ENCODE data around the gene COL1A1.

COL1A1 gene

DNA sequence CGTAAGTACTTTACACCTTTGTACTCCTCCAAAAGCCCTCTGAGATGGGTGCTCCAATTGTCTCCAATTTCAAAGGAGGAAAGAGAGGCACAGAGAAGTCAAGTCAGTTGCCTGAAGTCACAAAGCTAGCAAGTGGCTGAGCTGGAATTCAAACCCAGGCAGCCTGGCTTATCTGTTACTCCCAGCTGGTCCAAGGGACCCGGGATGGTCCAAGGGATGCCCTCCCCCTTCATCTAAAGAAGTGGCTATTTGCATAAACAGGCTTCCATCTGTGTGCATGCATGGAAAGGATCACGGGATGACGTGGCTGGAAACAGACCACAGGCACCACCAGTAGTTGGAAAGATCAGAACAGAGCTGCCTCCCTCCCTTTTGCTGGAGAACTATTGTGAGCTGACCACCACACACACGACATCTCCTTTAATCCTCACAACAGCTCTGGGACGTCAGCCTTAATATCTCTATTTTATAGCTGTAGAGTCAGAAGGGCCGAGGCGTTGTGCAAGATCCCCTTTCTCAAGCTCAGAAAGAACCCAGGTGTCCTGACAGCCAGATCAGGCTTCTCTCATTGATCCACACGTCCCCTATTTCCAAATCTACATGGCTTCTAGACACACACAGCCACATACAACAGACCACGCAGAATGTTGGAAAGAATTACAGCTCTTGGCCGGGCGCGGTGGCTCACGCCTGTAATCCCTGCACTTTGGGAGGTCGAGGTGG lies 10.9 kb upstream of the COL1A1 start:
- Histone ChIP-seq H3K27me3 (ENCODE audit: low read depth, low read length) (no peaks in the 10 kb centered on the region), H3K4me3 (ENCODE audit: low read depth in 1 of 2, low read length in 2 of 2) (no peak overlapping the region), H3K9me3 (ENCODE audit: control insufficient read depth in 1 of 2, low read length in 2 of 2) (no peaks in the 10 kb centered on the region), H3K4me1 (ENCODE audit: control insufficient read depth in 1 of 2, insufficient read depth in 2 of 2, low read length in 2 of 2) (peaks cover 11 to 44% of the 10 kb centered on the region in 2 donors), H3K27ac (ENCODE audit: low read length) (no peak overlapping the region), H3K36me3 (ENCODE audit: control insufficient read depth in 1 of 2, insufficient read depth in 2 of 2, low read length in 2 of 2) (peaks cover 0 to 7% of the 10 kb centered on the region in 2 donors)

DNA sequence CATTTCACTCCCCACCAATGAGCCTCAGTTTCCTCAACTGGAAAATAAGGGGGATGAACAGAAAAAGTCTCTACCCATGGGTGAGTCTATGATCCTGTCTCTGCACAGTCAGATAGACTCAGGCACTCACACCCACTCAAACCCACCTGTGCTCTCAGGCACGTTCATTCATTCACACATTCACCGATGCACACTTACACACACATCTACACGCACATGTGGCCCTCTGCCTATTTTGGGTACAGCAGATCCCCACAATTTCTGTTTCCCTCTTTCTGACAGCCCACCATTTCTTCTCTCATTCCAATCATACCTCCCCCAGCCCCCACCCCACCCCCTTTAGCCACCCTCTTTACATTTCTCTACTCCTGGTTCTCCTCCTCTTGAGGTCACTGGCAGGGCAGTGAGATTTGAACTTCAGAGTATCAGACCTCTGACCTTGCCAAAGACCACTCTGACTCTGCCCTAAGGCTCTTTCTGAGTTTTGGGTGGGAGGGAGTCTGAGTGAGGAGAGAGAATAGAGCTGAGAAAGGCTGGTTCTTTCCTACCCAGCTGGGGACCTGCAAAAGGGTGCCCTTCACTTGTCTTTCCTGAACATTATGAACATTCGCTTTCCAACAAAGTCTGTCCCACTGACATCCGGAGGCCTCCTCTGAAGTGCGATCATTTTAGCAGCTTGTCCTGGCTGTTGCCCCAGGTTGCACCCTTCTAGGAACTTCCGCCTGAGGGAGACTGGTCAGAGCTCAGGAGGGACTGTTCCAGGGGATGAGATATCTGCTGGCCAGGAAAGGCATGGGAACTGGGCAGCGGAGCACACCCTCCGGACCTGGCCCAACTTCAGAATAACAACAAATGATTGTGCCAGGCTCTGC lies 10.1 kb upstream of the COL1A1 start:
- Histone ChIP-seq H3K4me1 (ENCODE audit: control insufficient read depth in 1 of 2, insufficient read depth in 2 of 2, low read length in 2 of 2) (peaks cover 11 to 49% of the 10 kb centered on the region in 2 donors), H3K27me3 (ENCODE audit: low read depth, low read length) (no peaks in the 10 kb centered on the region), H3K9me3 (ENCODE audit: control insufficient read depth in 1 of 2, low read length in 2 of 2) (no peaks in the 10 kb centered on the region), H3K36me3 (ENCODE audit: control insufficient read depth in 1 of 2, insufficient read depth in 2 of 2, low read length in 2 of 2) (peaks cover 0 to 7% of the 10 kb centered on the region in 2 donors), H3K4me3 (ENCODE audit: low read depth in 1 of 2, low read length in 2 of 2) (peak overlapping the region in 1 of 2 donors; percentile 26), H3K27ac (ENCODE audit: low read length) (peak overlapping the region; percentile 95)

DNA sequence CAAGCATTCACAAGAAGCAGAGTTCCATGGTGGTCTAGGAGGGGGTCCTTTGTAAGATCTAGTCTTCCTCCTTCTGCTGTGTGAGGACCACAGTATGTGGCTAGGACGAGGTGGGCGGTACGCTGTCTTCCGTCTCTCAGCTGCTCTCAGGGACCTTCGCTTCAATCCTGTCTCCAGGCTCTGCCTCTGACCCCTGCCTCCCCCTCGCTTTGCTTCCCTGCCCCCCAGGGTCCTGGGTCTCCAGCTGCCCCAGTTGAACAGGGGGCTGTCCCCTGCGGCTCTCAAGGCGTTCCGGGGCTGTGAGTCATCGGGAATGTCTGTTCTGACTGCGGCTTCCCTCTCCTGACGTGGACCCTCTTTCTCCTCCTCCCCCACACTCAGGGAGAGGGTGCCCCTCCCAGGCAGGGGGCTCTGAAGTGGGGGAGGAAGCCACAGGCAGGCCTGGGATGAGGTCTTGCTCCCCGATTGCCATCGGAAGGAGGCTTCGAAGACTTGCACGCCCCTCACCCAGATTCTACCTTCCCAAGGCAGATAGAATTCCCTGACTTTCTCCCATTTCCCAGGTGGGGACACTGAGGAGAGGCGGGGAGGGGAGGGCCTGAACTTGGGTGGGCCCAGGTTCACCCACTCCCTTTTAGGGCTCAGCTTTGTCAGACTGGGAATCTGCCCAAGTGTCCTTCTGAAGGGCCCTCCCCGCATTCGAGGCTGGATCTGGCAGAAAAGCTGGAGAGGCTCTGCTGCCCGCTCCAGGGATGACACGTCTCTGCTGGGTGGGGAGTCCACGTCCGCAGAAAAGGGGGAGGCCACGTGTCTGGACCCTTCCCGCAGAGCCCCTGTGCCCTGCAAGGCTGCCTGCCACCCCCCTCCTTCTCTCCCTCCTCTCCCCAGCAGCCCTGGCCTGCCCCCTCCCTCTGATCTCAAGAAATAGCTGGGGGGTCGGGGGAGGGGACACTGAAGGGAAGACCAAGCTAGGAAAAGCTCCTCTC lies 9.1 kb upstream of the COL1A1 start:
- Histone ChIP-seq H3K4me3 (ENCODE audit: low read depth in 1 of 2, low read length in 2 of 2) (peak overlapping the region in 1 of 2 donors; percentile 32), H3K27ac (ENCODE audit: low read length) (peak overlapping the region; percentile 95), H3K4me1 (ENCODE audit: control insufficient read depth in 1 of 2, insufficient read depth in 2 of 2, low read length in 2 of 2) (peaks cover 11 to 49% of the 10 kb centered on the region in 2 donors), H3K36me3 (ENCODE audit: control insufficient read depth in 1 of 2, insufficient read depth in 2 of 2, low read length in 2 of 2) (peaks cover 0 to 7% of the 10 kb centered on the region in 2 donors), H3K9me3 (ENCODE audit: control insufficient read depth in 1 of 2, low read length in 2 of 2) (no peaks in the 10 kb centered on the region), H3K27me3 (ENCODE audit: low read depth, low read length) (no peaks in the 10 kb centered on the region)

GRCh38 chr17:50209472-50210239 lies 8.2 kb upstream of the COL1A1 start:
- Histone ChIP-seq H3K27ac (ENCODE audit: low read length) (peak overlapping the region; percentile 95), H3K36me3 (ENCODE audit: control insufficient read depth in 1 of 2, insufficient read depth in 2 of 2, low read length in 2 of 2) (peaks cover 0 to 7% of the 10 kb centered on the region in 2 donors), H3K4me3 (ENCODE audit: low read depth in 1 of 2, low read length in 2 of 2) (peak overlapping the region in 1 of 2 donors; percentile 32), H3K4me1 (ENCODE audit: control insufficient read depth in 1 of 2, insufficient read depth in 2 of 2, low read length in 2 of 2) (peaks cover 11 to 52% of the 10 kb centered on the region in 2 donors), H3K9me3 (ENCODE audit: control insufficient read depth in 1 of 2, low read length in 2 of 2) (no peaks in the 10 kb centered on the region), H3K27me3 (ENCODE audit: low read depth, low read length) (no peaks in the 10 kb centered on the region)

GRCh38 chr17:50209133-50209471 lies 7.7 kb upstream of the COL1A1 start:
- Histone ChIP-seq H3K36me3 (ENCODE audit: control insufficient read depth in 1 of 2, insufficient read depth in 2 of 2, low read length in 2 of 2) (peaks cover 0 to 7% of the 10 kb centered on the region in 2 donors), H3K27ac (ENCODE audit: low read length) (peak overlapping the region; percentile 82), H3K4me3 (ENCODE audit: low read depth in 1 of 2, low read length in 2 of 2) (no peak overlapping the region), H3K4me1 (ENCODE audit: control insufficient read depth in 1 of 2, insufficient read depth in 2 of 2, low read length in 2 of 2) (peaks cover 11 to 57% of the 10 kb centered on the region in 2 donors), H3K9me3 (ENCODE audit: control insufficient read depth in 1 of 2, low read length in 2 of 2) (no peaks in the 10 kb centered on the region), H3K27me3 (ENCODE audit: low read depth, low read length) (no peaks in the 10 kb centered on the region)

- Histone ChIP-seq H3K27me3 (ENCODE audit: low read depth, low read length) (no peaks in the 10 kb centered on the region), H3K4me3 (ENCODE audit: low read depth in 1 of 2, low read length in 2 of 2) (no peak overlapping the region), H3K27ac (ENCODE audit: low read length) (peak overlapping the region; percentile 82), H3K36me3 (ENCODE audit: control insufficient read depth in 1 of 2, insufficient read depth in 2 of 2, low read length in 2 of 2) (peaks cover 0 to 7% of the 10 kb centered on the region in 2 donors), H3K9me3 (ENCODE audit: control insufficient read depth in 1 of 2, low read length in 2 of 2) (no peaks in the 10 kb centered on the region), H3K4me1 (ENCODE audit: control insufficient read depth in 1 of 2, insufficient read depth in 2 of 2, low read length in 2 of 2) (peaks cover 11 to 57% of the 10 kb centered on the region in 2 donors)
These were observed 7.2 kb upstream of the COL1A1 start for GRCh38 chr17:50208611-50209061.

DNA sequence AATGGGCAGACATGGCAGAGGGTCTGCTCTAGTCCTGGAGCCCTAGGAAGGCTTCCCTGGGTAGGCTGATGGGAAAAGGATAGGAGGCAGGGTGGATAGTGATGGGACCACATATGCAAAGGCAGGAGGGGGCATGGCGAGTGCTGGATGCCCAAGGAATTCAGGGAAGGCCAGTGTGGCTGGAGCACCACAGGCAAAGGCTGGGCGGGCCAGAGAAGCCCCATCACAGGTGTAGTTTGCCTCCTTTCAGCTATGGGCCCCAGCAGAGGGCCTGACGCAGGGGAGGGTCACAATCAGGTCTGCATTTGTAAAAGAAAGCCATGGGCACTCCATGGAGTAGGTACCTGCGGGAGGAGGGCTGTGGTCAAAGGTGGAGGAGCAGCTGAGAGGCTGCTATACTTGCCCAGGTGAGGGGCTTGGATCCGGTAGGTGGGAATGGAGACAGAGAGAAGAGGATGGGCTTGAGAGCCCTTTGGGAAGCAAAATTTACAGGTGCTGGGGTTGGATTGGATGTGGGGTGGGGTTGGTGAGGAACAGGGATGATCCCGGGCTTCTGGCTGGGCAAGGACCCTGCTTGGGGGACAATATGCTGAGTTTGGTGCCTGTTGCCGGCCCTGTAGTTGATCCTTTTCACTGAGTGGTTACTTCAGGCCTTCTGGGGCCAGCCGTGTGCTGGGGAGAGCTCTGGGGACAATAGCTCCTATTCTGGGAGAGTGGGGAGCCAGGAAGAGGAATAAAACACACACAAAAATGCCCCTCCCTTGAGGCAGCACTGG lies 6.5 kb upstream of the COL1A1 start:
- Histone ChIP-seq H3K9me3 (ENCODE audit: control insufficient read depth in 1 of 2, low read length in 2 of 2) (no peaks in the 10 kb centered on the region), H3K4me3 (ENCODE audit: low read depth in 1 of 2, low read length in 2 of 2) (no peak overlapping the region), H3K27me3 (ENCODE audit: low read depth, low read length) (no peaks in the 10 kb centered on the region), H3K4me1 (ENCODE audit: control insufficient read depth in 1 of 2, insufficient read depth in 2 of 2, low read length in 2 of 2) (peaks cover 11 to 54% of the 10 kb centered on the region in 2 donors), H3K36me3 (ENCODE audit: control insufficient read depth in 1 of 2, insufficient read depth in 2 of 2, low read length in 2 of 2) (peaks cover 0 to 7% of the 10 kb centered on the region in 2 donors), H3K27ac (ENCODE audit: low read length) (peak overlapping the region; percentile 82)

GRCh38 chr17:50207315-50207714 lies 5.9 kb upstream of the COL1A1 start:
- no peak overlapping the region for H3K27ac ChIP-seq (ENCODE audit: low read length)
- no peak overlapping the region for H3K4me3 ChIP-seq (ENCODE audit: low read depth in 1 of 2, low read length in 2 of 2)
- peaks cover 11 to 51% of the 10 kb centered on the region in 2 donors for H3K4me1 ChIP-seq (ENCODE audit: control insufficient read depth in 1 of 2, insufficient read depth in 2 of 2, low read length in 2 of 2)
- H3K36me3 ChIP-seq (ENCODE audit: control insufficient read depth in 1 of 2, insufficient read depth in 2 of 2, low read length in 2 of 2): peaks cover 0 to 7% of the 10 kb centered on the region in 2 donors
- no peaks in the 10 kb centered on the region for H3K9me3 ChIP-seq (ENCODE audit: control insufficient read depth in 1 of 2, low read length in 2 of 2)
- H3K27me3 ChIP-seq (ENCODE audit: low read depth, low read length): no peaks in the 10 kb centered on the region

GRCh38 chr17:50206604-50207293 lies 5.3 kb upstream of the COL1A1 start:
- Histone ChIP-seq H3K27ac (ENCODE audit: low read length) (peak overlapping the region; percentile 28), H3K36me3 (ENCODE audit: control insufficient read depth in 1 of 2, insufficient read depth in 2 of 2, low read length in 2 of 2) (peaks cover 0 to 7% of the 10 kb centered on the region in 2 donors), H3K4me3 (ENCODE audit: low read depth in 1 of 2, low read length in 2 of 2) (no peak overlapping the region), H3K4me1 (ENCODE audit: control insufficient read depth in 1 of 2, insufficient read depth in 2 of 2, low read length in 2 of 2) (peaks cover 10 to 51% of the 10 kb centered on the region in 2 donors), H3K9me3 (ENCODE audit: control insufficient read depth in 1 of 2, low read length in 2 of 2) (no peaks in the 10 kb centered on the region), H3K27me3 (ENCODE audit: low read depth, low read length) (no peaks in the 10 kb centered on the region)
